GM19438 (cell line): Measurements from ENCODE around the gene AHSA1.

ENCODE experiments used
- ATAC-seq: cut with Tn5 transposase; IDR thresholded peaks from one replicate; pipeline ENCODE4 v1.9.1; 2021; ENCODE audit warnings: low read depth; ENCODE audit not compliant: unreplicated experiment

The AHSA1 gene

DNA sequence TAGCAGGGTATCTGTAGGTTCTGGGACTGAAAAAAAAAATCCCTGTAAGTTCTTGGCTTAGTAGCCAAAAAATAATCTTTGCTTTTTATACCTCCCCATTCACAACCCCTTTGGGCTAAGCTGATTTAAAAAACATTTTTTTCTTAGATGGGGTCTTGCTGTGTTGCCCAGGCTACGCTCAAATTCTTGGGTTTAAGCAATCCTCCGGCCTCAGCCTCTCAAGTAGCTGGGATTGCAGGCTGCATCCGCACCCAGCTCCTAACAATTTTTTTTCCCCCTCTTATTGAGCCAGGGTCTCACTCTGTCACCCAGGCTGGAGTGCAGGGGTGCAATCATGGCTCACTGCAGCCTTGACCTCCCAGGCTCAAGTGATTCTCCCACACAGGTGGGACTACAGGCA lies 49.9 kb downstream of the AHSA1 start:
- ATAC-seq = no peak

DNA sequence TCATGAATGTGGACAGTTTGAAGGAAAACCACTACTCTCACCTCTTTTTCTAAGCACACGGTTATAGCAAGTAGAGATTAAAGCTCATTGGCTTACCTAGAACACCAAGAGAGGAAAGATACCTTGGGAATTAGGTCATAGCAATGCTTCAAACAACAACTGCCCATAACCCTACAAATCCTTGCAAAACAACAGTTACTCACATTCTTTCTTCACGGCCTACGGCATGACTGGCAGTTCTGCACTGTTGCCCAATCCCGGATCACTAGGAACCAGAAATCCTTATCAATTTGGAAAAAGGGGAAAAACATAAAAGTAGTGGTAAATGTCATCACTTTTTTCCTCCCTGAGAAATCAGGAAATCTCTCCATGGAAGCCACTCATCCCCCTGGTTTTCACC lies 50.4 kb downstream of the AHSA1 start:
- ATAC-seq = no peak

DNA sequence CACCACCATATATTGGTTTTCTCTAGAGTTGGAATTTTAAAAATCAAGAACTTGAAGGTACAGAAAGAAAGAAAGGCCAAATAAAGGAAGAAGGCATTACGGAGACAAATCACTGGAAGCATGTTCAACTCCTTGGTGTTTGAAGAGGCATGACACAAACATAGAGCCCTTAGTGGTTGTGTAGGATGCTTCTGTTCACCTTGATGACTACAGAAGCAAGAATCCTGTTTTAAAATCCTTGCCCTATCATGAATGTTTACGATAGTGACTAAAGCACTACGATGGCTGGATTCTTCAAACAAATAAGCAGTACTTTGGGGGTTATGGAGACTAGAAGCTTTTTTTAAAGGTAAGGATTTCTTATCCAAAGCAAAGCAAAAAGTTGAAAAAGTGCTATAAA lies 51.0 kb downstream of the AHSA1 start:
- ATAC-seq = no peak

GRCh38 chr14:77509366-77509765 lies 51.5 kb downstream of the AHSA1 start:
- no peak for ATAC-seq

- ATAC-seq = no peak
Measured at GRCh38 chr14:77511486-77512162, 53.7 kb downstream of the AHSA1 start.

GRCh38 chr14:77516126-77516525 lies 58.2 kb downstream of the AHSA1 start:
- ATAC-seq = no peak
